WTC11 (cell line): ENCODE measurements around the gene PARVB. TPM values are rescaled to one million over a fixed set of nuclear protein-coding genes. Genes with fewer than 3 reads are reported as not detected.

Experiments
- ATAC-seq: fragments of 200-7000 bp; cut with Tn5 transposase; 2 replicates; pipeline ENCODE4 v1.10.0; 2021; ENCODE audit warnings: mild to moderate bottlenecking, moderate library complexity
- CTCF ChIA-PET: fragments of 300-600 bp; sonication (Branson Sonifier 250); formaldehyde crosslinking; loops from one replicate; lab custom pipeline; 2021; ENCODE audit warnings: antibody characterized with exemption; lab: Charles Lee
- POLR2A ChIA-PET: fragments of 350-600 bp; sonication (Branson Sonifier 250); formaldehyde crosslinking; loops from one replicate; lab custom pipeline; 2021; ENCODE audit warnings: antibody characterized with exemption; lab: Charles Lee
- DNase-seq: peaks from one replicate; pipeline ENCODE4 v3.0.0; 2021; ENCODE audit warnings: low spot score
- H3K27ac Mint-ChIP-seq: 2 replicates; pipeline ENCODE4 v1.8.0; 2021; ENCODE audit warnings: mixed read lengths
- H3K27me3 Mint-ChIP-seq: 2 replicates; pipeline ENCODE4 v1.8.0; 2021; ENCODE audit warnings: low read depth, mild to moderate bottlenecking, moderate library complexity, mixed read lengths
- H3K36me3 Mint-ChIP-seq: 2 replicates; pipeline ENCODE4 v1.8.0; 2021; ENCODE audit warnings: mixed read lengths
- H3K4me1 Mint-ChIP-seq: 2 replicates; pipeline ENCODE4 v1.8.0; 2022; ENCODE audit warnings: mixed read lengths
- H3K4me3 Mint-ChIP-seq: 2 replicates; pipeline ENCODE4 v1.8.0; 2021; ENCODE audit warnings: mild to moderate bottlenecking, moderate library complexity, mixed read lengths
- H3K9me3 Mint-ChIP-seq: 2 replicates; pipeline ENCODE4 v1.8.0; 2021; ENCODE audit warnings: mixed read lengths
- ARID4B ChIP-seq: sonication (generic); formaldehyde crosslinking; IDR thresholded peaks from 2 replicates; pipeline ENCODE4 v1.8.0; 2023; ENCODE audit warnings: missing genetic modification reagents, mild to moderate bottlenecking, borderline replicate concordance
- ATF6 ChIP-seq: sonication (generic); formaldehyde crosslinking; IDR thresholded peaks from 2 replicates; pipeline ENCODE4 v1.8.1; 2023; ENCODE audit warnings: mild to moderate bottlenecking, missing genetic modification reagents
- CREB1 ChIP-seq: sonication (generic); formaldehyde crosslinking; IDR thresholded peaks from 2 replicates; pipeline ENCODE4 v1.8.0; 2023; ENCODE audit warnings: mild to moderate bottlenecking, missing genetic modification reagents
- E2F4 ChIP-seq: sonication (generic); formaldehyde crosslinking; IDR thresholded peaks from 2 replicates; pipeline ENCODE4 v1.8.1; 2022; ENCODE audit warnings: low read depth, mild to moderate bottlenecking, moderate library complexity, missing genetic modification reagents, borderline replicate concordance
- ETV6 ChIP-seq: sonication (generic); formaldehyde crosslinking; IDR thresholded peaks from 2 replicates; pipeline ENCODE4 v1.8.1; 2022; ENCODE audit warnings: mild to moderate bottlenecking, missing genetic modification reagents
- FOXK1 ChIP-seq: sonication (generic); formaldehyde crosslinking; IDR thresholded peaks from 2 replicates; pipeline ENCODE4 v1.8.0; 2022; ENCODE audit warnings: mild to moderate bottlenecking, moderate library complexity, missing genetic modification reagents
- FOXP1 ChIP-seq: sonication (generic); formaldehyde crosslinking; IDR thresholded peaks from 2 replicates; pipeline ENCODE4 v1.8.0; 2022; ENCODE audit warnings: missing genetic modification reagents, mild to moderate bottlenecking, moderate library complexity, borderline replicate concordance
- GABPB1 ChIP-seq: sonication (generic); formaldehyde crosslinking; IDR thresholded peaks from 2 replicates; pipeline ENCODE4 v1.8.1; 2023; ENCODE audit warnings: mild to moderate bottlenecking, missing genetic modification reagents
- JUN ChIP-seq: sonication (generic); formaldehyde crosslinking; IDR thresholded peaks from 2 replicates; pipeline ENCODE4 v1.8.0; 2023; ENCODE audit warnings: mild to moderate bottlenecking, missing genetic modification reagents
- MLX ChIP-seq: sonication (generic); formaldehyde crosslinking; IDR thresholded peaks from 2 replicates; pipeline ENCODE4 v1.8.1; 2023; ENCODE audit warnings: mild to moderate bottlenecking, missing genetic modification reagents, moderate library complexity
- NFYB ChIP-seq: sonication (generic); formaldehyde crosslinking; conservative IDR thresholded peaks from 2 replicates; pipeline ENCODE4 v1.8.0; 2022; ENCODE audit warnings: low read depth, missing genetic modification reagents
- NR2C2 ChIP-seq: sonication (generic); formaldehyde crosslinking; IDR thresholded peaks from 2 replicates; pipeline ENCODE4 v1.8.0; 2022; ENCODE audit warnings: mild to moderate bottlenecking, missing genetic modification reagents
- SMAD3 ChIP-seq: sonication (generic); formaldehyde crosslinking; IDR thresholded peaks from 2 replicates; pipeline ENCODE4 v1.8.0; 2022; ENCODE audit warnings: missing genetic modification reagents, mild to moderate bottlenecking, borderline replicate concordance
- SP1 ChIP-seq: sonication (generic); formaldehyde crosslinking; conservative IDR thresholded peaks from 2 replicates; pipeline ENCODE4 v1.8.1; 2022; ENCODE audit warnings: missing genetic modification reagents
- STAT6 ChIP-seq: sonication (generic); formaldehyde crosslinking; conservative IDR thresholded peaks from 2 replicates; pipeline ENCODE4 v1.8.1; 2023; ENCODE audit warnings: mild to moderate bottlenecking, low read depth, missing genetic modification reagents, moderate library complexity
- TP53 ChIP-seq: sonication (generic); formaldehyde crosslinking; IDR thresholded peaks from 2 replicates; pipeline ENCODE4 v1.8.1; 2023; ENCODE audit warnings: mild to moderate bottlenecking, missing genetic modification reagents
- USF2 ChIP-seq: sonication (generic); formaldehyde crosslinking; IDR thresholded peaks from 2 replicates; pipeline ENCODE4 v1.8.1; 2023; ENCODE audit warnings: mild to moderate bottlenecking, missing genetic modification reagents, moderate library complexity
- ZNF396 ChIP-seq: fragments of 250-450 bp; sonication (Bioruptor Pico); IDR thresholded peaks from 2 replicates; pipeline ENCODE4 v1.8.0; 2021; ENCODE audit warnings: mild to moderate bottlenecking, moderate library complexity, borderline replicate concordance
- ZNF532 ChIP-seq: fragments of 250-450 bp; sonication (Bioruptor Pico); IDR thresholded peaks from 2 replicates; pipeline ENCODE4 v1.9.0; 2021; ENCODE audit warnings: mild to moderate bottlenecking, borderline replicate concordance
- total RNA-seq: library from RNA; stranded (reverse); gene quantifications from 3 replicates; pipeline ENCODE4 v1.2.3, GENCODE V29; 2021

PARVB gene
- total RNA-seq, 1 experiment from 2014 or later, result 3.3 TPM

- no peak for TF ChIP-seq E2F4 (CRISPR knock-in tag)
- no peak for TF ChIP-seq ETV6 (CRISPR knock-in tag)
- TF ChIP-seq GABPB1 (CRISPR knock-in tag), result no peak
- TF ChIP-seq ZNF532 (CRISPR knock-in tag), result no peak
- no peak for TF ChIP-seq CREB1 (CRISPR knock-in tag)
- no peak for TF ChIP-seq FOXK1
- no peak for TF ChIP-seq MLX (CRISPR knock-in tag)
- no peak for TF ChIP-seq SMAD3 (CRISPR knock-in tag)
- TF ChIP-seq FOXP1, result no peak
- TF ChIP-seq STAT6 (CRISPR knock-in tag), result no peak
- no peak for TF ChIP-seq NR2C2 (CRISPR knock-in tag)
Observed at GRCh38 chr22:44131989-44132685, 108.0 kb downstream of the PARVB start (continued).

GRCh38 chr22:44132724-44133123 is 108.6 kb downstream of the PARVB start:
- CTCF ChIA-PET, result interaction anchor here (0.9 to 1.1 kb wide), 2 partner anchors 12 to 52 kb away, joined by 3 to 4 read pairs; no protein-coding TSS in a partner anchor
- peak; percentile 36 for DNase-seq
- peaks cover 14% of the 10 kb centered on the region for H3K27me3 Mint-ChIP-seq
- ATAC-seq, result peak; percentile 90
- H3K4me1 Mint-ChIP-seq, result peaks cover 17% of the 10 kb centered on the region
- peaks cover 24% of the 10 kb centered on the region for H3K9me3 Mint-ChIP-seq
- no peak overlapping the region for H3K4me3 Mint-ChIP-seq
- TF ChIP-seq ARID4B (CRISPR knock-in tag) (no peak), JUN (CRISPR knock-in tag) (no peak), USF2 (peak; percentile 21; the same call in 1 of the 2 replicates), ZNF396 (CRISPR knock-in tag) (no peak), NFYB (CRISPR knock-in tag) (no peak), ATF6 (CRISPR knock-in tag) (no peak), TP53 (CRISPR knock-in tag) (0 out of 2 replicates have a peak, but pooled peaks have one; percentile 26), SP1 (CRISPR knock-in tag) (no peak)
- no peak overlapping the region for H3K27ac Mint-ChIP-seq
- H3K36me3 Mint-ChIP-seq, result peaks cover 23% of the 10 kb centered on the region
- POLR2A ChIA-PET, result no interaction called here
